ENCODE results near the gene GIPC3.
A peak's percentile ranks its signal among the peaks of the same experiment; 100 is the strongest.

Gene GIPC3

GRCh38 chr19:3585301-3586126, at the start of gene GIPC3:
GIPC3 (plus strand) TSS chr19:3585478; CDS start chr19:3585598, 120 bp downstream.
- DNase-seq (ENCODE audit: low read depth): no peak

GRCh38 chr19:3535563-3535965, 49.7 kb upstream of the GIPC3 start:
- DNase-seq (ENCODE audit: low read depth): no peak

DNA sequence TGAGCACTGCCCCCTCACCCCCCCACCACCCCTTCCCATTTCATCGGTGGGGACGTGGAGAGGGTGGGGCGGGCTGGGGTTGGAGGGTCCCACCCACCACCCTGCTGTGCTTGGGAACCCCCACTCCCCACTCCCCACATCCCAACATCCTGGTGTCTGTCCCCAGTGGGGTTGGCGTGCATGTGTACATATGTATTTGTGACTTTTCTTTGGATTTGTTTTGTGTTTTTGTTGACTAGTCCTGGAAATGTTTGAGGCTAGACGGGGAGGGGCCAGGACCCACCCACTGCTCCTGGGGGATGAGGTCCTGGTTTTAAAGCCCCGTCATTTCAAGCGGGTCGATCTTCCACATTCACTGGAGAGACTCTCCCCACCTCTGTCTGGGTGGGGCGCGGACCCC, 49.3 kb upstream of the GIPC3 start:
- no peak for DNase-seq (ENCODE audit: low read depth)

DNA sequence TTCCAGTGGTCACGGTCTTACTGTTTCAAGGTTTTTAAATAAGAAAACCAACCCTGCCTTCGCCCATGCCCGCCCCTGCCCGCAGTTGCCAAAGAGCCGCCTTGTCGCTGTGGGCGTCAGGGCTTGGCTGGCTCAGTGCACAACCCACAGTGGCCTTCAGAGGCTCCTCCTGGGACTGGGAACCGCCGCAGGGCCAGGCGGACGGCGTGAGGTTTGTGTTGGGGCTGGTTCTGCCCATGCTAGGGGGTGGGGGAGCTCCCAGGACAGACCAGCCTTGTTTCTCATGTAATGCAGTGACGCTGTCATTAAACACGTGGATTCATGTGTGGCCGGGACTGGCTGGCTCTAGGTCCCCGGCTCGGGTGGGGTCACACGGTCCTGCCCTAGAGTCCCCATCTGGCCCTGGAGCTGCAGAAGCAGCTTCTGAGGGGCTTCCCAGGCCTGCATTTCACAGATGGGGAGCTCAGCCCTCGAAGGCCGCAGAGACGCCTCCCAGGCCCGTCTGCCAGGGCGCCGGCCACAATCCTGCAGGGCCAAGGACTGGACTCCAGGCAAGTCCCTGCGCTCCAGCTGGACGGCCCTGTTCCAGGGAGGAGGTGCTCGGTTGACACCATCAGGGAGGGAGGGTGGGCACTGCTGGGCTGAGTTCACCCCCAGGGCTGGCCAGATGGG, 48.7 kb upstream of the GIPC3 start:
- DNase-seq (ENCODE audit: low read depth): no peak

DNA sequence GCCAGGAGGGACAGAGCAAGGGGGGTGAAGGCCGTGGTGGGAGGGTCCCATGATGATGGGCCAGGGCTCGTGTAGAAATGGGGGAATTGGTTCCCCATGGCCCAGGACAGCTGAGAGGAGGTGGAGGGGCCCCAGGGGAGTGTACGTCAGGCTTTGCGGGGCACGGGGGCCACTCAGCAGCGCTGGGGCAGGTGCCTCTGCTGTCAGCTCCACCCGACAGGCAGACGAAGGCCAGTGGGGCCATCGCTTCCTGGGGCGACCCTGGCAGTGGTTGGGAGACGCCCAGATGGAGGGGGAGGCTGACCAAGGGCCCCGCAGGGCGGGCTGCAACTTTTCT, 48.2 kb upstream of the GIPC3 start:
- no peak for DNase-seq (ENCODE audit: low read depth)

- DNase-seq (ENCODE audit: low read depth): no peak
These were observed 47.6 kb upstream of the GIPC3 start for GRCh38 chr19:3537438-3538240.

- no peak for DNase-seq (ENCODE audit: low read depth)
These were observed 46.9 kb upstream of the GIPC3 start for GRCh38 chr19:3538258-3538929.

- no peak for DNase-seq (ENCODE audit: low read depth)
These were observed 46.1 kb upstream of the GIPC3 start, which contains the start of gene TEKTIP1 for GRCh38 chr19:3538965-3539755. TEKTIP1 (plus strand) TSS chr19:3539174; CDS start chr19:3539178, 4 bp downstream.

- no peak for DNase-seq (ENCODE audit: low read depth)
These were observed 45.5 kb upstream of the GIPC3 start for GRCh38 chr19:3539756-3540118.

GRCh38 chr19:3543150-3544057, 41.9 kb upstream of the GIPC3 start:
- DNase-seq (ENCODE audit: low read depth): no peak

DNA sequence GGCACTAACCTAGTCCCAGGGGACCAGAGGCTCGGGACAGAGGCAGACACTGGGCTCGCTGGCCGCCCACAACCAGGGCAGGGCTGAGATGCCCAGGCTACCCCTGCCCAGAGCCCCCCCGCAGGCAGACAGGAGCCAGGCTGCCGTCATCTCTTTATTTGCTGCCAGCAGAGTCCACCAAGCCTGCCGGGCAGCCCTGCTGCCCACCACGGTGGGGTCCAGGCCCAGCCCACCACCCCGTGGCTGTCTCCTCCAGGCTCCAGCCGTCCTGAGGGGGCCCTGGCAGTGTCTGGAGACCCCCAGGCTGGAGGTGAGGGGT, 41.3 kb upstream of the GIPC3 start:
- no peak for DNase-seq (ENCODE audit: low read depth)

DNA sequence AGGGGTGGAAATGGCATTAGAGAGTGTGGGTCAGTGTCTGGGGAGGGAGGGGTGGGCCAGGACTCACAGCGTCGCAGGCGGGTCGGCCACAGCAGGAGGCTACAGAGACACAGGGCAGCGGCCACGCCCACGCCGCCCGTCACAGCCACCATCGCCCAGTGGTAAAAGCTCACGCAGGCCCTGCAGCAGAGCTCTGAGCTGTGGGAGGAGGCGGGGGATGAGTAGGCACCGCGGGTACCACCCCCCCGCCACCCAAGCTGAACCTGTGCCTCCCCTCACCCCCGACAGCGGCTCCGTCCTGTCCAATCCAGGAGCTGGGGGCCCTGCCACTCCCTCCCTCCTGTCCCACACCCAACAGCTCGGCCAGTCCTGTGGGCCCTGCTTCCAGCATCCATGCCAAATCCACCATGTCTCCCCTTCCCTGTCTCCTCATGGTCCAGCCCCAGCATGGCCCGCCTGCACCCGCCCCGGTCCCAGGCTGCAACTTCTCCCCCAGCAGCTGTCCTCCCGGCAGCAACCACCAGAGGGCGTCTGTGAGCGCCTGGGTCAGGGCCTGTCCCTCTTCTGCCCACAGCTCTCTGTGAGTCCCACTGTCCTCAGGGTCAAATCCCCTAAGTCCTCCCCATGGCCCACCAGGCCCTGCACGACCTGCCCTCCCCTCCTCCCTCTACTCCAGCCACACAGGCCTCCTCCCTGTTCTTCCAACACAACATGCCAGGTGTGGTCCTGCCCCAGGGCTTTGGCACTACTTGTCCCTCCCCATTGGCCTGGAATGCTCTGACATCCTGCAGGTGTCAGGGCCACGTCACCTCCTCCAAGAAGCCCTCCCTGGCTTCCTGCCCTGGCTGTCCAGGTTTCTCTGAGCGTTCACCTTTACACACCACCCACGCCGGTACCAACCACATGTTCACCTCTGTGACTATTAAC, 40.3 kb upstream of the GIPC3 start:
- DNase-seq (ENCODE audit: low read depth): peak; percentile 58

DNA sequence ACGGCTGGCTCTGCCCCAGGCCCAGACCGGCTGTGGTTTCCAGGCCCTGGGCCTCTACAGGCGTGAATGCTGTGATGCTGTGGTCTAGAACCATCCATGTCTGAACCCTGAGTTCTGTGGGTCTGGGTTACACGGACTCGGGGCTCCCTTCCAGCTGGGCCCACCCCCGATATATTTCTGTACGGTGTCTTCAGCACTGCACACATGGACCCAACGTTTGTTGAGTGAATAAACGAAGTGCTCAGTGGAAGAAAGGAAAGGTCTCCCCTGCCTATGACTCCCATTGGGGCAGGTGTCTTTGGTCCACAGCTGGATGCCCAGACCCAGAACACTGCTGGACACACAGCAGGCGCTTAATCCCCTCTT, 39.6 kb upstream of the GIPC3 start:
- DNase-seq (ENCODE audit: low read depth): no peak

DNA sequence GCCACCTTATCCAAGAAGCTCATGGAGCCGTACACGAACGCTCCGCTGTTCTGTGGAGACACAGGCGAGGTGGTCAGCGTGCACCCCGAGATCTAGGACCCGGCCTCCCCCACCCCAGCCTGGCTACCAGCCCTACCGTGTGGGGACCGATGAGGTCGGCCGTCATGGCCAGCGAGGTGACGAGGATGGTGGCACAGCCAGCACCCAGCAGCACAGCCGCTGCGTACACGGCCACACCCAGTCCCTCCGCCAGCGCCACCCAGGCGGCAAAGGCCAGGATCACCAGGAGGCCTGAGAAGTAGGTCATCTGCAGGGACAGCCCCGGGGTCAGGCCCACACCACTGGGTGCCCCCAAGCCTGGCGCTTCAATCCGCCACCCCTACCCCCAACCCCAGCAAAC, 39.2 kb upstream of the GIPC3 start:
- no peak for DNase-seq (ENCODE audit: low read depth)

DNA sequence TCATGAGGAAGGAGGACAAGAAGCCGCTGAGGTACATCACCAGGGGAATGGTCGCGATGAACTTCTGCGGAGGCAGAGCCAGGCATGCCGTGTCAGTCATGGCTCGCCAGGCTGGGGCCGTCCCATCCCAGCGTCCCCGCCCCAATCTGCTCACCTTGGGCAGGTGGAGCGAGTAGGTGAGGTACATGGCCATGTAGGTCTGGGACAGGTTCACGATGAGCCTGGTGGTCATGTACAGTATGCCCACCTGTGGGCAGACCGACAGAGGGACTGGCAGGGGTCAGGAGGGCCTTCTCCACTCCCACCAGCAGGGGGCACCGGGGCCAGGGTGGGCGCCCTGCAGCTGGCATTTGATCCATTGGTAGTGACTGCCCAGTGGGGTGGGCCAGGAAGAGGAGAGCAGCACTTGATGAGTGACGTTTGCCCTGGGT, 38.0 kb upstream of the GIPC3 start:
- no peak for DNase-seq (ENCODE audit: low read depth)

- DNase-seq (ENCODE audit: low read depth): no peak
These were observed 37.5 kb upstream of the GIPC3 start for GRCh38 chr19:3547767-3548282.

- DNase-seq (ENCODE audit: low read depth): no peak
These were observed 36.7 kb upstream of the GIPC3 start for GRCh38 chr19:3548606-3549005.

- DNase-seq (ENCODE audit: low read depth): no peak
These were observed 35.5 kb upstream of the GIPC3 start for GRCh38 chr19:3549816-3550215.
